CD14-positive monocyte (primary cell): ENCODE results near the gene EFNB3. TPM values are rescaled to one million over a fixed set of nuclear protein-coding genes. Genes with fewer than 3 reads are reported as not detected.

Source experiments
- DNase-seq, 3 donors: peaks; one replicate each; pipeline ENCODE4 v3.0.0-alpha.2; 2011 to 2022
- H2AFZ ChIP-seq: 2 replicates; pipeline ENCODE4 v1.6.0; 2012; ENCODE audit warnings: mild to moderate bottlenecking, low read depth, low read length, inconsistent platforms; ENCODE audit not compliant: insufficient read depth, poor library complexity, severe bottlenecking
- H3K27ac ChIP-seq, 2 donors: 1 replicate in 1 of 2; 2 replicates in 1 of 2; pipeline ENCODE4 v1.5.1; 2012 to 2013; ENCODE audit warnings: low read length in 2 of 2, control low read depth in 1 of 2, inconsistent platforms in 1 of 2, low read depth in 1 of 2, mild to moderate bottlenecking in 1 of 2
- H3K27me3 ChIP-seq, 2 donors: one replicate each; pipeline versions ENCODE4 v1.6.0 to v1.6.1; 2011 to 2013; ENCODE audit warnings: low read length in 2 of 2; ENCODE audit not compliant: control insufficient read depth in 2 of 2, insufficient read depth in 2 of 2
- H3K36me3 ChIP-seq, 2 donors: replicated peaks in 1 of 2; 1 replicate in 1 of 2; 2 replicates in 1 of 2; pipeline versions ENCODE4 v1.5.1 to v1.6.1; 2012 to 2013; ENCODE audit warnings: low read length in 2 of 2, control low read depth in 1 of 2, inconsistent platforms in 1 of 2, mild to moderate bottlenecking in 1 of 2; ENCODE audit not compliant: insufficient read depth in 2 of 2, control insufficient read depth in 1 of 2
- H3K4me1 ChIP-seq, 2 donors: 1 replicate in 1 of 2; 2 replicates in 1 of 2; pipeline versions ENCODE4 v1.5.1 to v1.6.1; 2012 to 2013; ENCODE audit warnings: low read length in 2 of 2, control low read depth in 1 of 2, inconsistent platforms in 1 of 2, mild to moderate bottlenecking in 1 of 2, moderate library complexity in 1 of 2; ENCODE audit not compliant: insufficient read depth in 2 of 2, control insufficient read depth in 1 of 2
- H3K4me2 ChIP-seq: replicated peaks from 2 replicates; pipeline ENCODE3; 2012; ENCODE audit warnings: low read length, moderate library complexity, mild to moderate bottlenecking; ENCODE audit not compliant: poor library complexity, severe bottlenecking; ENCODE audit errors: extremely low read depth
- H3K4me3 ChIP-seq, 3 experiments: fragments of 200-600 bp in 1 of 3; sonication (generic) in 1 of 3; replicated peaks in 1 of 3; 1 replicate in 2 of 3; 2 replicates in 1 of 3; pipeline ENCODE4 v1.5.1; 2011 to 2013; ENCODE audit warnings: low read length in 3 of 3, mild to moderate bottlenecking in 3 of 3, control low read depth in 2 of 3, low read depth in 2 of 3, inconsistent platforms in 1 of 3, moderate library complexity in 1 of 3
- H3K79me2 ChIP-seq: 2 replicates; pipeline ENCODE4 v1.6.0; 2012; ENCODE audit warnings: mild to moderate bottlenecking, control low read depth, inconsistent platforms, low read length, moderate library complexity; ENCODE audit not compliant: insufficient read depth
- H3K9ac ChIP-seq: 2 replicates; pipeline ENCODE4 v1.6.0; 2017; ENCODE audit warnings: low read length, mild to moderate bottlenecking; ENCODE audit not compliant: insufficient read depth, poor library complexity, severe bottlenecking
- H3K9me3 ChIP-seq, 2 donors: replicated peaks in 1 of 2; 1 replicate in 1 of 2; 2 replicates in 1 of 2; pipeline versions ENCODE4 v1.5.1 to v1.6.1; 2012 to 2013; ENCODE audit warnings: low read length in 2 of 2, control low read depth in 1 of 2; ENCODE audit not compliant: control insufficient read depth in 1 of 2, insufficient read depth in 1 of 2
- H4K20me1 ChIP-seq: 2 replicates; pipeline ENCODE4 v1.6.0; 2012; ENCODE audit warnings: mild to moderate bottlenecking, low read length, control low read depth, moderate library complexity; ENCODE audit not compliant: insufficient read depth
- H3K27ac Mint-ChIP-seq, 7 donors: one replicate each; pipeline ENCODE4 v1.8.0; 2020; ENCODE audit warnings: mild to moderate bottlenecking in 7 of 7, mixed read lengths in 7 of 7, moderate library complexity in 6 of 7, inconsistent platforms in 2 of 7
- H3K27me3 Mint-ChIP-seq, 3 donors: one replicate each; pipeline ENCODE4 v1.8.0; 2021 to 2022; ENCODE audit warnings: low read depth in 3 of 3, mild to moderate bottlenecking in 3 of 3, mixed read lengths in 3 of 3, moderate library complexity in 3 of 3, inconsistent platforms in 1 of 3
- H3K36me3 Mint-ChIP-seq, 2 donors: one replicate each; pipeline ENCODE4 v1.8.0; 2020; ENCODE audit warnings: mixed read lengths in 2 of 2, inconsistent platforms in 1 of 2, mild to moderate bottlenecking in 1 of 2
- H3K4me1 Mint-ChIP-seq: one replicate; pipeline ENCODE4 v1.8.0; 2020; ENCODE audit warnings: mild to moderate bottlenecking, mixed read lengths
- H3K4me3 Mint-ChIP-seq, 2 donors: one replicate each; pipeline ENCODE4 v1.8.0; 2020; ENCODE audit warnings: mild to moderate bottlenecking in 2 of 2, mixed read lengths in 2 of 2, moderate library complexity in 1 of 2
- H3K9me3 Mint-ChIP-seq, 7 donors: one replicate each; pipeline ENCODE4 v1.8.0; 2020 to 2022; ENCODE audit warnings: mixed read lengths in 7 of 7, mild to moderate bottlenecking in 6 of 7, moderate library complexity in 6 of 7, inconsistent platforms in 2 of 7
- WGBS: methylation state at CpG from one replicate; pipeline ENCODE4 v1.1.5; 2013; ENCODE audit warnings: missing lambda C conversion rate; ENCODE audit not compliant: insufficient coverage; 5-methylcytosine and 5-hydroxymethylcytosine counted together
- intact Hi-C, 2 donors: fragments of 100-400 bp; cut with micrococcal nuclease; formaldehyde crosslinking; loops; one replicate each; pipeline versions ENCODE4 v1.15.0 to v1.15.1; 2023
- polyA plus RNA-seq, 3 donors: library from polyadenylated mRNA; depleted of rRNA in 1 of 3; unstranded in 2 of 3; stranded (reverse) in 1 of 3; fragments of 300-500 nt in 2 of 3; fragments of >200 nt in 1 of 3; fragmentation: Illumina TruSeq in 2 of 3; gene quantifications; 1 replicate in 2 of 3; 2 replicates in 1 of 3; pipeline ENCODE4 v1.2.3, GENCODE V29; 2012 to 2021
- TF ChIP-seq, protein P1 (sequence below): fragments of 200-600 bp; IDR thresholded peaks from one replicate; pipeline ENCODE4 v1.8.0; 2022; ENCODE audit warnings: antibody characterized with exemption, mild to moderate bottlenecking

Gene EFNB3
- polyA plus RNA-seq, 3 donors: 0.01 TPM; not detected in 2

DNA sequence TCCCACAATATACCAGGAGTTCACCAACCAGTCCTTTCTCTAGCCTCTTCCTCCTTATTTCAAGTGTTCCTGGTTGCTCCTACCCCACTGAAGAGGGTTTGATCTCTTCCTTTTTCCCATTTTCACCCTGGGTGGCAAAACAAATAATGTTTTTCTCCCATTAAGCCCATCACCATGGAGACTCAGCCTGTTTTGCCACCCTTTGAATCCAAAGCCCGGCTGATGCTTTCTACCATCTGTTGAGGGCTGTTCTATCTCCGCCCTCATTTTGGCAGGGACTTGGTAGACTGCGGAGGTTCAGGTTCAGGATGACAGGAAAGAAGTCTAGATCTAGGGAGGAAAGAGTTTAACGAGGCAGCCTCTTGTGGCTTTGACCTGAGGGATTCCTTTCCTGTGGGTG lies 15.1 kb downstream of the EFNB3 start:
- no peak overlapping the region for H3K27ac Mint-ChIP-seq
- peaks cover 0 to 2% (median 0%) of the 10 kb centered on the region in 7 donors for H3K9me3 Mint-ChIP-seq
- peaks cover 16% of the 10 kb centered on the region for H3K4me1 Mint-ChIP-seq
- H3K36me3 Mint-ChIP-seq: peaks cover 0 to 2% of the 10 kb centered on the region in 2 donors
- H3K4me2 ChIP-seq: no peak overlapping the region
- WGBS: 60% methylated on average over 3 of the region's 4 CpGs
- peaks cover 0 to 6% of the 10 kb centered on the region in 2 donors for H3K9me3 ChIP-seq
- no peaks in the 10 kb centered on the region for H4K20me1 ChIP-seq
- no peak overlapping the region for H2AFZ ChIP-seq
- H3K27me3 ChIP-seq: peaks cover 19 to 59% of the 10 kb centered on the region in 2 donors
- no peak for DNase-seq
- H3K27me3 Mint-ChIP-seq: peaks cover 47 to 69% (median 56%) of the 10 kb centered on the region in 3 donors
- no peaks in the 10 kb centered on the region for H3K36me3 ChIP-seq
- H3K9ac ChIP-seq: no peak overlapping the region
- no peak overlapping the region for H3K27ac ChIP-seq
- peak overlapping the region in 1 of 2 donors; percentile 66 for H3K4me3 Mint-ChIP-seq
- peaks cover 16% of the 10 kb centered on the region in 2 donors for H3K4me1 ChIP-seq
- H3K79me2 ChIP-seq: no peaks in the 10 kb centered on the region
- intact Hi-C loops: no loop called here
- TF ChIP-seq, protein P1, sequence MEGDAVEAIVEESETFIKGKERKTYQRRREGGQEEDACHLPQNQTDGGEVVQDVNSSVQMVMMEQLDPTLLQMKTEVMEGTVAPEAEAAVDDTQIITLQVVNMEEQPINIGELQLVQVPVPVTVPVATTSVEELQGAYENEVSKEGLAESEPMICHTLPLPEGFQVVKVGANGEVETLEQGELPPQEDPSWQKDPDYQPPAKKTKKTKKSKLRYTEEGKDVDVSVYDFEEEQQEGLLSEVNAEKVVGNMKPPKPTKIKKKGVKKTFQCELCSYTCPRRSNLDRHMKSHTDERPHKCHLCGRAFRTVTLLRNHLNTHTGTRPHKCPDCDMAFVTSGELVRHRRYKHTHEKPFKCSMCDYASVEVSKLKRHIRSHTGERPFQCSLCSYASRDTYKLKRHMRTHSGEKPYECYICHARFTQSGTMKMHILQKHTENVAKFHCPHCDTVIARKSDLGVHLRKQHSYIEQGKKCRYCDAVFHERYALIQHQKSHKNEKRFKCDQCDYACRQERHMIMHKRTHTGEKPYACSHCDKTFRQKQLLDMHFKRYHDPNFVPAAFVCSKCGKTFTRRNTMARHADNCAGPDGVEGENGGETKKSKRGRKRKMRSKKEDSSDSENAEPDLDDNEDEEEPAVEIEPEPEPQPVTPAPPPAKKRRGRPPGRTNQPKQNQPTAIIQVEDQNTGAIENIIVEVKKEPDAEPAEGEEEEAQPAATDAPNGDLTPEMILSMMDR: no peak
- no peak overlapping the region for H3K4me3 ChIP-seq

GRCh38 chr17:7721612-7722011 lies 16.6 kb downstream of the EFNB3 start:
- Histone ChIP-seq H3K4me2 (no peak overlapping the region), H3K27me3 (peaks cover 13 to 44% of the 10 kb centered on the region in 2 donors), H4K20me1 (no peaks in the 10 kb centered on the region), H3K9me3 (peaks cover 0 to 6% of the 10 kb centered on the region in 2 donors), H3K4me1 (peaks cover 14 to 15% of the 10 kb centered on the region in 2 donors), H3K9ac (no peak overlapping the region), H3K4me3 (no peak overlapping the region), H3K79me2 (no peaks in the 10 kb centered on the region), H3K27ac (no peak overlapping the region), H3K36me3 (no peaks in the 10 kb centered on the region), H2AFZ (no peak overlapping the region)
- H3K27ac Mint-ChIP-seq: no peak overlapping the region
- no CpG with 5 or more reads among the region's 2 CpGs for WGBS
- H3K4me1 Mint-ChIP-seq: peaks cover 12% of the 10 kb centered on the region
- intact Hi-C loops: no loop called here
- DNase-seq: no peak
- TF ChIP-seq, protein P1: no peak
- peaks cover 38 to 54% (median 41%) of the 10 kb centered on the region in 3 donors for H3K27me3 Mint-ChIP-seq
- peaks cover 0 to 2% of the 10 kb centered on the region in 2 donors for H3K36me3 Mint-ChIP-seq
- peaks cover 0 to 2% (median 0%) of the 10 kb centered on the region in 7 donors for H3K9me3 Mint-ChIP-seq
- H3K4me3 Mint-ChIP-seq: no peak overlapping the region
